ENCODE measurements around the gene CPNE4.
"Not testable (repeated sequence)": the region's sequence is repeated elsewhere in the genome, so short reads cannot be mapped to it uniquely, and the experiment has no call there.

The CPNE4 gene

DNA sequence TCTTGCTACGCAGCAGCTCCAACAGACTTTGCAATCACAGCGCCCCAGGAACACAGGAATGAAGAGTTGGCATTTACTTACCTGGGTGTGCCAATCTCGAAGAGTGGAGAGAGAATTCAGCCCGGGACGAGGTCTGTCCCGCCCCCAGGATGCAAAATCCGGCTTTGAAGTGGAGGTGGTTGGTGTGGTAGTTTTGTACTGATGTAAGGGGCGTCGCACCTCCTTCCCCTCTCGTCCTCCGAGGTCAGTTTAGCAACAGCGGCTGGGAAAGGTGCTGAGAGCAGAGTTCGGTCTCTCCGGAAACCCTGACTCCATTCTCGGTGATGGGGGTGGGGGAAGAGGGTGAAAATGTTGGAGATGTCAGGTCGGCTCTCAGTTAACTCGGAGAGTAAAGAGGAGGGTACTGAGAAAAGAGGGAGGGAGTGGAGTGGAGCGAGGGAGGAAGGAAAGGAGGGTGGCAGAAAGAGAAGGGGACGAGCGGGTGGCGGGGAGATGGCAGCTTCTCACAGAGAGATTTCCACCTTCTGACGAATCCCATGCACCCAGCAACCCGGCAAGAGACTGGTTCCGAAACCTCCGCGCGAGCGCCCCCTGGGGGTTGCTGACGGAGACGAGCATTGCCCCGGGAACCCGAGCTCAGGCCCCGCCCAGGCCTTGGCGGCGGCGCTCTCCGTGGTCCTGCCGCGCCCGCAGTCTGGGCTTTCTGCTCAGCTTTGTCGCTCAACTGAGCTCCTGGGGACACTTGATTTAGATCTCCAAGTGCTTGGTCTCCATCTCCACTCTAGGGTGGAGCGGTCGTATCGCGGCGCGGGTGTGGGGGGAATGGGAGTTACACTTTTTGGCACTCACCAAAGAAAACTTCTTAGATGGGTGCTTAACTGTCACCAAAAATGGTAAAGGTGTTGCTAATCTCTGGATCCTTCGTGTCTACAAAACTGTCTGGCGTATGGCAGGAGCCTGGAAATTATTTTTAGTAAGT is at the start of gene CPNE4:
TSS of gene CPNE4 (minus strand) at position 529 of the 979 bp plus-strand sequence.
- peak; percentile 48 for DNase-seq (ENCODE audit: low spot score)

DNA sequence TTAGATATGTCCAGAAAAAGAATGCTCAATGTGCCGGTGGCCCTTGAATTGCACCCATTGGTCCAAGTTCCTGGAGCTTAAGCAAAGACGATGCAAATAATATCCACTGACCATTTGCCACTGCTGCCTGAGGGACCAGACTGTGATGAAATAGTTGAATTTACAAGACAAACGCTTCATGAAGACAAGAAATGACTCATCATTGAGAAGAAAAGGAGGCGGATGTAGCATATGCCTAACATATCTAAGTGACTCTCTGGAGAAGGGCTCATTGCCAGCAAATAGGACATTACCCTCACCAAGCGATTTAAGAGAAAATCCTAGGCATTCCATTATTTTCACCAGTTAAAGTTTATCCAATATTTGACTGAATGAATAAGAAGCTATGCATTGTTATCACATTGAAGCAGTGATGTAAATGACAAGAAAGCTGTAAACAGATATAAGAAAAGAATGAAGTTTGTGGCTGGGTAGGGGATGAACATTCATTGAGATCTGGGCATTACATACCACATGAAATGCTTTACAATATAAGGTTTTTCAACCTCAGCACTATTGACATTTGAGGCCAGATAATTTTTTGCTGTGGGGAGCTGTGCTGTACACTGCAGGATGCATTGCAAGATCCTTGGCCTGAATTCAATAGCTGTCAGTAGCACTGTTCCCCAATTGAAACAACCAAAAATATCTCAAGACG is 48.9 kb upstream of the CPNE4 start:
- no peak for DNase-seq (ENCODE audit: low spot score)

DNA sequence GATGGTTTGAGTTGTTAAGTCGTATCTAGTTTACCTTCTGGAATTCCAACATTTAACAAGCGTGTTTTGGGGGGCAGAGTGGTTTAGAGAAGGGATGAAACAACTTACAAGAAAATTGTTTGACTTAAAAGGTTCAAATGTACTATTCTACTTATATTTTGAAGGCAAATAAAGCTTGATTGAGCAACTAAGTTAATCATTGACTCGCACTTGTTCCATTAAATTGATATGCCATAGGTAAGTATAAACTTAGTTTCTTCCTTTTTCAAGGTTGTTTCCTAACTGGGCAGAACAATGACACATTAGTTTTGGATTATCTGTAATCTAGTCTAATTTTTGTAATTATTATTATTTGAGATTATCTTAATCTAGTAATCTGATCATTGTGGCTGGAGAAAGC is 48.3 kb upstream of the CPNE4 start:
- DNase-seq (ENCODE audit: low spot score): no peak

DNA sequence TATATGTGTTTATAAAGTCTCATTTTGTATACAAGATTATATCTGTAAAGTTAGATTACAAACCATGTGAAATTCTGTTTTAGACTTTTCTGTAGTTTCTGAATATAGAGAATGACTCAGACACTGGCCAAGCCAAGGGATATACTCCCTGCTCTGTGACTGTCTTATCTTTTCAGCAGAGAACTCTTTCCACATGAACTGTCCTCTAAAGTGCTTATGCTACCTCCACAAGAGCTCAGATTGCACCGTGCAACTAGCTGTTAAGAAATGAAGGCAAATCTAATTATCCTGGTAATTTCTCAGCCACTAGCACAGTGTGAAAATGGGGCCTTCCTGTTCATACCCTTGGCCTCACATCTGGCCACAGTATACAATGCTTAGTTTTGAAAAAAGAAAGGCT is 44.3 kb upstream of the CPNE4 start:
- DNase-seq (ENCODE audit: low spot score): no peak

DNA sequence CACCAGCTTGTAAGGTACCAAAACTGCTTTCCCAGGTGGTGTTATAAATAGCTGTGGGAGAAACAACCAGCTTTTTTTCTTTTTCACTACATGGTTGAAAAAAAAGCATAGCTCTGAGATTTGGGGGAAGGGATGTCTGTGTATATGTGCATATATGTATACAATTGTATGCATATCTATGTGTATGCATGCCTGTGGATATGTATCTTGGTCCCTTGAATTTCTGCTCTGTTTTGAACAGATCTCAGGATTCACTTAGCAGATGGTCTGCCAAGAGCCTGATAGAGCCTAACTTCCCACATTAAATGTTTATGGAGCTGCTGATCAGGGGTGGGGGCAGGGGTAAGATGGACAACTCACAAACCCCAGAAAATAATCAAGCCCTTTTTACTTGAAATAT is 39.0 kb upstream of the CPNE4 start:
- no peak for DNase-seq (ENCODE audit: low spot score)

DNA sequence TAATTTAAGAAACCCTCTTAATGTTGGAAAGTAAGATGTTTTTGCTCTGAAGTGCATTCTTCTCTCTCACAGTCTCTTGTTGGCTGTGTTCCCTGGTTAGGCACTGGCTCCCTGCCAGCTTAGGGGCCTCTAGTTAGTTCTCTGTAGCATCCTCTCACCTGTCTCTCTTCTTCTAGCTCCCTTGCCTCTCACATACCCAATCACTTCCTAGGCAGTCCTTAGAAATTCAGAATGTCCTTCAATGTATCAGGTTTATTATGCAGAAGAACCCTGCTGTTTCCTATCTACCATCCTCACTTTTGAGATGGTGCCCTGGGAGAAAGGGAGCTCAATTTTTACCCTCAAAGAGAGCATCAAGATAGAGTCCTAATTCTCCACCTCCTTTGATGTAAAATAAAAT is 36.2 kb upstream of the CPNE4 start:
- no peak for DNase-seq (ENCODE audit: low spot score)

DNA sequence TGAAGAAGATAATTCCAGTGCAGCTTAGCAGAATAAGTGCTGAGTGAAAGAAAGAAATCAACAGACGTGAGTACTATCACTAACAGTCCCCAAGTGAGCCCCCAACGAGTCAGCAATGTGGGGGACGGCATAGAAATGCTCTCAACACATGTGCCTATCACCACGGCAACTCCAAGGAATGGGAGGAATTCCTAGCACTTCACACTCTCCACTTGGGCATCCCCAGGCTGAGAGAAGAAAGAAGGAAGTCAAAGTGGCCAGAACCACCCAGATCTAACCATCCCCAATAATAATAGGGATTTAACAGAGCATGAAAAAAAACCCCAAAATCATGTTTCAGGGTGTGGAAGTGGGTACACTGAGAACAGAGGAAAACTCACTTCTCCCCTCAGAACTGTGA is 29.3 kb upstream of the CPNE4 start:
- no peak for DNase-seq (ENCODE audit: low spot score)

DNA sequence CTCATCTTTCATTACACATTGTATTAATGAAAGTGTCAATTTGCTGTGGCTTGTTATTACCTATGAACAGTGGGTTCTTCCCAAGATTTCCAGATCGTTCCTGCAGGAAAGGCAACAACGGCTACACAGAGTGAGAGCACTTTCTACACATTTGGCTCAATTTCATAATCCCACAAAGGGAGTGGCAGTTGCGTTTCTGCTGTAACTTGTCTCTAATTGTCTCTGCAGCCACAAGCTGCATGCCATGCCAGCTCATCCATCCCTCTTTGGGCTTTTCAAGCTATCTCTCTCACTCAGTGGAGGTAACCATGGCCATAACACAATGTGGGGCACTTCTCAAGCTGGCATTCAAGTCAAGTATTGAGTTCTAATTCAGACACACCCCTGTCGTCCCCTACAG is 27.7 kb upstream of the CPNE4 start:
- no peak for DNase-seq (ENCODE audit: low spot score)

DNA sequence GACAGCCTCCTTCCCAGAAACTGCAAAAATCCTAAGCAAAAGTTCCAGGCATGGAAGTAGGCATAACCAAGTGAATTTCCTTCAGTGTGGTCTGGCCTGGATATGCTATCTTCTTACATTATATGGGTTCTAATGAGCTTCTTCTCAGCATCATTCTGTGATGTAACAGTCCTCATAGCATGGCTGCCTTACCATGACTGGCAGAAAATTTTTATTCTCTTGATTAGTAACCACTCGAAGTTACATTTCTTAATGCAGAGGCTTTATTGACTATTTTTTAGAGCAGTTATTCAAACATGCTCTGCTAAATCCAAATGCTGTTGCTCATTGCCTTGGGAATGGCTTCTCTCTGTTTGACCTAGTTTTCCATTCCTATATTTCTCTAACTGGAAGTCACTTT is 21.1 kb upstream of the CPNE4 start:
- no peak for DNase-seq (ENCODE audit: low spot score)

DNA sequence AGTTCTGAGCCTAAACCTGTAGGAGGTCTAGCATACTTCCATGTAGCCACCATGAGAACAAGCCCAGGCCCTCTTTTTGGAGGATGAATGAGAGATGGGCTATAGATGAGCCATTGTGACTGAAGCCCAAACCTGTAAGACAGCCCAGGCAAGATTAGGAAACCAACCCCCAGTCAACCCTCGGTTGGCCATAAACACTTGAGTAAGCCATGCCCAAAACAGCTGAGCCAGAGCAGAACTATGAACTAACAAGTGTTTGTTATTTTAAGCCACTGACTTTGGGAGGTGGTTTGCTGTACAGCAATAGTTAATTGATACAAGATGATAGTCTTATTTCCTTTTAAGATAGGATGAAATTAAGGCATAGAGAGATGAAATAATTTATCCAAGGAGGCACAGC is 12.4 kb upstream of the CPNE4 start:
- DNase-seq (ENCODE audit: low spot score): no peak

DNA sequence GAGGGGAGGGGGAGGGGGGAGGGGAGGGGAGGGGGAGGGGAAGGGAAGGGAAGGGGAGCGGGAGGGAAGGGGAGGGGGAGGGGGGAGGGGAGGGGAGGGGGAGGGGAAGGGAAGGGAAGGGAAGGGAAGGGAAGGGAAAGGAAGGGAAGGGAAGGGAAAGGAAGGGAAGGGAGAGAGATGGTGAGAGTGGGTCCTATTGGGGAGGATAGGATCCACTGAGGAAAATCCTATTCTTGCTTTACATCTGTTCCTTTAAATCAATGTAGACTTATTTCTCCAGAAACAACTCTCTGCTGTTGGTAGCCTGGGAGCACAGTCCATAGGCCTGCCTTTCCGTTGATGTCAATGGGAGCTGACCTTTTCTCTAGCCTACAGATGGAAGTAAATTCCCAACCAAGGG is 10.1 kb upstream of the CPNE4 start:
- DNase-seq (ENCODE audit: low spot score): not testable (repeated sequence)

DNA sequence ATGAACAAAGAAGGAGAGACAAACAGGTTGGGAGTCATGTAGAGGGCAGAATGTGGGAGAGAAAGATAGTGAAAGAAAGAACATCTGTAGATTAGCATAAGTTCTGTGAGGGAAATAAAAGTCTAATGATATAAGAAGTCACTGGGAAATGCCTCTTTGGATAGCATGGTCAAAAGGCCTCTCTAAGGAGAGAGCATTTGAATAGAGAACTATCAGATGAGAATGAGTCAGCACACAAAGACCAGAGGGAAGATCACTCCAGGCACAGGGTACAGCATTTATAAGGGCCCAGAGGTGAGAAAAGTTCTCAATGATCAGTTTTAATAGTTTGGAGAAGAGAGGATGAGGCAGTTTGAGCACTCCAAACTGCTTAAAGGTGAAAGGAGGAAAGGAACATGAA is 7.9 kb upstream of the CPNE4 start:
- no peak for DNase-seq (ENCODE audit: low spot score)

DNA sequence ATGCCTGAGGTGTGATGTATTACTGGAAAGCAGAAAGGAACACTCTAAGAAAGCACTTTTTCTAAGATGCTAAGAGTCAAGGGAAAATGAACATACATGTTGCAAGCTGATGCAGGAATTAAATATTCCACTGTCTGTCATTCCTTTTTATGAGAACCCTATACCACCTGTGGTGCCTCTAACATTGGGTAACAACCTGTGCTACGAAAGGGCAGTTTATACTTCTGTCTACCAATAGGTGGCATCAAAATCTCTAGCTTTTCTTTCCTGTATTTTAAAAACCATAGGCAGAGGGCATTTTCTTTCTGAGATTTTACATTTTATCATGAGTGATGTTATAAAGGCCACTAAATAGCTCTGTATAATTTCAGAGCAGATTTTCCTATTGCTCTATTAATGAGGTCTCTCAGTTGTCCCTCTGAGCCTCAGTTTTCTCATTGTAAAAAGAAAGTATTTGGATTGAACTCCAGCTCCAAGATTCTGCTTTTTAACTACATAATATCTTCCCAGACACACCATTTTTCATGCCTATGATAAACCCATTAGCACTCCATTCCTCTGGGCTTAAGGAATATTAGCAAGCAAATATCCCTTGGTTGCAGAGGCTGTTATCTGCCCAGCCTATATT is 3.5 kb upstream of the CPNE4 start:
- peak; percentile 17 for DNase-seq (ENCODE audit: low spot score)

DNA sequence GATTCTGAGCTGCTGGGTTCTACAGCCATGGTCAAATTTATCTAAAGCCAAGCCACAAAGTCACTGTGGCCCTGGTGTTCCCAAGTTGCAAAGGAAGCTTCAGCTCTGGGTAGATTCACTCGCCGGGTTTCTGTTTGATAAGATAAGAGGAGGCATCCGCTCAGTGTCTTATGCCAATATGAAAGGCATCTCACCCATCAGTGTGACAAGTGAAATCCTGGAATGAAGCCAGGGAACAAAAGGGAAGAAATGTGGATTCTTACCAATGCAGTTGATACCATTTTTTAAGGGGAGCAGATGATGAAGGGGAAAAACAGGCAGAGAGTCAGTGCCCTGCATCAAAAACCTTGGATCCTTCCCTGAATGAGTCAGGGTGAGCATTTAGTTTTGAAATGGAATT is 2.8 kb upstream of the CPNE4 start:
- DNase-seq (ENCODE audit: low spot score): no peak

DNA sequence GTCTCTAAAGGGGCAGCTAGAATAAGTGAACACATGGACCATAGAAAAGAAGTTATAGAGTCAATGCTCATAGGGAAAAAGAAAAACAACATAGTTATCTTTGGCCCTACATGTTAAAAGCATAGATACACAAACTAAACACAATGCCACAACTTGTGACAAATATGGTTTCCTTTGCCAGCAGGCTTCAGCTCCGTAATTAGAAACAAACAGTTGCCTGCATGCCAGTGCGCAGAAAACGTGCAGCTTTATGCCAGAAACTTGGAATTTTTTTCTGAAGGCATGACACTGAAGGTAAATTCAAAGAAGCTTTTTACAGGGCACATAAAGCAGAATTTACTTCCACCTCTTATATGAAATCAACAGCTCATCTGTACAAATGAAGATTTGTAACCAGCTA is 2.2 kb upstream of the CPNE4 start:
- no peak for DNase-seq (ENCODE audit: low spot score)

DNA sequence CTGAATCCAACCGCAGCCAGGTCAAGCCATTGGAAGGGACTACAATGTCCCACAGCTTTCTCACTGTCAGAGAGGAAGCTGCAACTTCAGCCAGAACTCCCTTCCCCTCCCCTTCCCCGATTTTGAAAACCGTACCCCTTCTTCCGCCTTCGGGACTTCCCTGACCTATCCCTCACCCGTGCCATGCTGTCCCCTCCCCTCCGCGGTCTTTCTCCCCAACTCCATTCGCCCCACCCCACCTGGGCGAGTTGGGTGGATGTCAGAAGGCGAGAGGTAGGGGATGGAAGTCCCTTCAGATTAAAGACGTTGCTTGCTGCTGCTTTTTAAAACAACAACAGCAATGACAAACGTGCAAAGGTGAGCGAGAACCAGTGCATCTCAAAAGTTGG is 723 bp downstream of the CPNE4 start:
- no peak for DNase-seq (ENCODE audit: low spot score)

DNA sequence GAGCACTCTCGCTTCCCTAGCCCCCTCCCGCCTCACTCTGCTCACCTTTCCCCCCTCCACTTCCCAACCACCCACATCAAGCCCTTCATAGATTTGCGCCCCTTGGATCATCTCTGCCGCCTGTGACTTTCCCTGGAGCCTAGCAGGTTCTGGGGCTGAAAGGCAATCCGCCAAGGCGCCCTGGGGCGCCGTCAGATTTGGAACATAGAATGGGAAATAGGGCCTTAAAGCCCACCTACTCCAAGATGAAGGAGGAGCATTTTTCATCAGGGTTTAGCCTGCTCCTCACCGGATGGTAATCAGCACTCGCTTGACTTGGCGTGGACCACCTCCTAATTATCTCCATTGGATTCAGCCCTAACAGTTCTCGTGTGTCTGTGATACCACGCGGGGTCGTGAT is 1.3 kb downstream of the CPNE4 start:
- DNase-seq (ENCODE audit: low spot score): no peak

DNA sequence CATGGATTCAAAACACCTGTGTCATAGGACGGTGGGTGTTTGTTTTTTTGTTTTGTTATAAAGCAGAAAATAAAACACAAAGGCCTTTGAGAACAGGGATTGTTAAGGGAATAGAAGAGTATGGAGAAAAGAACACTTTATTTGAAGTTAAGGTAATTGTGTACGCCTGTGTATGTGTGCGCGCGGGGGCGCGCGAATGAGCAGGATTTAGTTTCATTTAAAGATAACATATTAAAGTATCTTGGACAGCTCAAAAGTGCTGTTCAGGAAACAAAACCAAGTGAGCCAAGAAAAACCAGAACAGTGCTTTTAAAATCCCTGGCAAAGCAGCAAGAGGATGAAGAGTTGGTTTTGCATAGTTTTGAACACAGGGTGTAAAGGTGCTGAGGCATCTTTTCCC is 1.9 kb downstream of the CPNE4 start:
- no peak for DNase-seq (ENCODE audit: low spot score)

DNA sequence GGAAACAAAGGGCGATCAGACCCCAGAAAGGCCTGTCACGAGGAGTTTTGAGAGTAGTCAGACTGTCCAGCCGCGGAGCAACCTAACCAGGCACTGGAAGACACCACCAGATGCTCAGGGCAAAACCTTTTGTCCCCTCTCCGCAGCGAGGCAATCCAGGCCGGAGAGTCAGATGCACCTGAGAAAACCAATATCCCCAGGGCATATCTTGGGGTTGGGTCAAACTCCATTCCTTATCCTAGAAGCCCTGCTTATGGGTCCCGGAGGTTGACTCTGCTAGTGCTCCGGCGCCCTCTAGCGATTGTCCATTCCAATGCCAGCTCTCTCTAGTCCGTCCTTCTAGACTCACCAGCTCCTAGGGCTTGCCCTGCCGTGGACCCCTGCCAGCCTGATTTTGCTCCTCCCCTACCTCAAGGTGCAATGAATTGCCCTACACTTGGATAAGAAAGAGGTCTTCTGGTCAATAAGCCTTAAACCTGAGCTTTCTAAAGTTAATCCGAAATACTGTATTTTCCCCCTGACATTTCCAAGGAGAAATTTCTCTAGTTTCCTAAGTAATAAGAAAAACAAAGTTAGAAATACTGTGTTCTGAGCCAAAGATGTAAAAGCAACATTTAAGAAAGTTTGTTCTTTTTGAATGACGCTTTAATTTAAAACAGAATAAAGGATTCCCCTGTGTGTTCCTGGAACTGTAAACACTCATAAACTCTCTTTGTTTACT is 5.5 kb downstream of the CPNE4 start:
- DNase-seq (ENCODE audit: low spot score): peak; percentile 77

DNA sequence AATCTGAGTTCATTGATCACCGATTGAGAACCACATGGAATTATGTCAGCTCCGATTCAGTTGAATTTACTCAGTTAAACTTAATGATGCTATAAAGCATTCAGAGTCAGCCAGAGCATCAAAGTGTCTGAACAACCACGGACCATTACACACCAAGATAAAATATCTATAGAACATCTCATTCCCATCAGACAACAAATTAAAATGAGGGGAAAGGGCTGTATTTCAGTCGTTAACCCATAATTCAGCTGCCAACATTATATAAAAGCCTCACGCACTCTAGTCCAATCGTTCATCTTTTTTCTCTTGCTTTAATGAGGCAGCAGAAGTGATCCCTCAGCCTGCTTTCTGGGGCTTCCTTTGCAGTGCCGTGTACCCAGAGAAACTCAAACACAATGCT is 11.9 kb downstream of the CPNE4 start:
- no peak for DNase-seq (ENCODE audit: low spot score)

DNA sequence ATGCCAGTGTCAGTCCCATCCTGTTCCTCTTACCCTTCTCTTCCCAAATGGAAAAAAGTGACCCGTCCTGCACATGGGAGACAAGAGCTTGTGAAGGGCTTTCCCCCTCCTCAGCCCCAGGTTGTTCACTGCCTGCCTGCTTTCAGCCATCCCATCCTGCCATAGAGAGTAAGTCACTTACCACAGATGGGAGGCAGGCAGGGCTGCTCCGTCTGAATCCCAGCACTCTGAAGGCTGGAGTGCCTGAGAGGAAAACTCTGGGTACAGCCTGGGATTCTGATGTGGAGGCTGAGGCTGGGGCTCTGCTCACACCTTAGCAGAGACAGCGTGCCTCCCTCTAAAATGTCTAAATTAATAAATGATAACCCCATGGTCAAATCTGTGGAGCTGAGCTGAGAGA is 14.8 kb downstream of the CPNE4 start:
- DNase-seq (ENCODE audit: low spot score): no peak

DNA sequence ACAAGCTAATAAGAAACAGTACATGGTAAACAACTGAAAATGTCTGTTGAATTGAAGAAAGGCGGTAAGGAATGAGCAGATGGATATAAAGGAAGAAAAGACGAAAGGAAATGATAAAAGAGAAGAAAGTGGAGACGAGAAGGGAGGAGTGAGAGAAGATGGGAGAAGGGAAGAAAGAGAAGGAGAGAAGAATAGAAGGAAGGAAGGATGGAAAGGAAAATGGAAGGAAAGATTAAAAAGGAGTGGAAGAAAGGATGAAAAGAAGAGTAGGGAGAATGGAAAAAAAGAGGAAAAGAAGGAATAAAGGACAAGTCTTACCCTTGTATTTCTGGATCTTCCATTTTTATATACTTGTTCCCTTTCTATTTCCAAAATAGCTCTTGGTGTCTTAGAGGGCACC is 17.7 kb downstream of the CPNE4 start:
- DNase-seq (ENCODE audit: low spot score): no peak
